Memory B cell (primary cell): Measurements from ENCODE around the gene SGK1.
"Not testable (repeated sequence)": the region's sequence is repeated elsewhere in the genome, so short reads cannot be mapped to it uniquely, and the experiment has no call there.

Source experiments
- ATAC-seq: fragments of 150-1000 bp; cut with Tn5 transposase; 2 replicates; pipeline ENCODE4 v1.10.0; 2021; ENCODE audit warnings: low read depth, mild to moderate bottlenecking, moderate library complexity
- DNase-seq, 2 donors: peaks; one replicate each; pipeline ENCODE4 v3.0.0; 2022; ENCODE audit warnings: low spot score in 2 of 2
- H3K27ac Mint-ChIP-seq: one replicate; pipeline ENCODE4 v1.8.0; 2022; ENCODE audit warnings: mild to moderate bottlenecking, moderate library complexity, mixed read lengths
- H3K27me3 Mint-ChIP-seq: one replicate; pipeline ENCODE4 v1.8.0; 2022; ENCODE audit warnings: mixed read lengths
- H3K36me3 Mint-ChIP-seq: one replicate; pipeline ENCODE4 v1.8.0; 2022; ENCODE audit warnings: mild to moderate bottlenecking, mixed read lengths
- H3K4me1 Mint-ChIP-seq: one replicate; pipeline ENCODE4 v1.8.0; 2022; ENCODE audit warnings: mixed read lengths
- H3K4me3 Mint-ChIP-seq: one replicate; pipeline ENCODE4 v1.8.0; 2022; ENCODE audit warnings: mild to moderate bottlenecking, moderate library complexity, mixed read lengths
- H3K9me3 Mint-ChIP-seq: one replicate; pipeline ENCODE4 v1.8.0; 2022; ENCODE audit warnings: mixed read lengths

Gene SGK1

GRCh38 chr6:134319686-134320085 lies 1.8 kb upstream of the SGK1 start:
- H3K4me1 Mint-ChIP-seq: peaks cover 13% of the 10 kb centered on the region
- not testable (repeated sequence) for H3K27me3 Mint-ChIP-seq, H3K36me3 Mint-ChIP-seq, H3K27ac Mint-ChIP-seq, ATAC-seq, DNase-seq, H3K4me3 Mint-ChIP-seq, H3K9me3 Mint-ChIP-seq

GRCh38 chr6:134318974-134319281 lies 1.0 kb upstream of the SGK1 start:
- H3K9me3 Mint-ChIP-seq: peaks cover 7% of the 10 kb centered on the region
- no peak overlapping the region for H3K27ac Mint-ChIP-seq
- H3K4me1 Mint-ChIP-seq: peaks cover 13% of the 10 kb centered on the region
- DNase-seq (no peak), ATAC-seq (no peak)
- no peak overlapping the region for H3K4me3 Mint-ChIP-seq
- peaks cover 8% of the 10 kb centered on the region for H3K27me3 Mint-ChIP-seq
- peaks cover 4% of the 10 kb centered on the region for H3K36me3 Mint-ChIP-seq

GRCh38 chr6:134318236-134318973 lies 493 bp upstream of the SGK1 start:
- Mint-ChIP-seq H3K27me3 (peaks cover 8% of the 10 kb centered on the region), H3K27ac (no peak overlapping the region), H3K9me3 (peaks cover 7% of the 10 kb centered on the region), H3K4me1 (peaks cover 13% of the 10 kb centered on the region), H3K36me3 (peaks cover 4% of the 10 kb centered on the region), H3K4me3 (peak overlapping the region; percentile 90)
- DNase-seq: no peak
- no peak for ATAC-seq

- Mint-ChIP-seq H3K36me3 (peaks cover 4% of the 10 kb centered on the region), H3K9me3 (peaks cover 7% of the 10 kb centered on the region), H3K27ac (no peak overlapping the region), H3K27me3 (peaks cover 8% of the 10 kb centered on the region), H3K4me3 (peak overlapping the region; percentile 90), H3K4me1 (peaks cover 13% of the 10 kb centered on the region)
- no peak for DNase-seq
- ATAC-seq: no peak
These were observed 1.0 kb downstream of the SGK1 start for GRCh38 chr6:134316733-134317431.

- no peak overlapping the region for H3K27ac Mint-ChIP-seq
- no peak for ATAC-seq
- peaks cover 13% of the 10 kb centered on the region for H3K4me1 Mint-ChIP-seq
- DNase-seq: no peak
- no peak overlapping the region for H3K4me3 Mint-ChIP-seq
- H3K36me3 Mint-ChIP-seq: peaks cover 4% of the 10 kb centered on the region
- peaks cover 7% of the 10 kb centered on the region for H3K9me3 Mint-ChIP-seq
- H3K27me3 Mint-ChIP-seq: peaks cover 8% of the 10 kb centered on the region
These were observed 1.9 kb downstream of the SGK1 start for GRCh38 chr6:134315974-134316441.

- no peak overlapping the region for H3K4me3 Mint-ChIP-seq
- H3K4me1 Mint-ChIP-seq: peaks cover 13% of the 10 kb centered on the region
- ATAC-seq (no peak), DNase-seq (no peak)
- peaks cover 8% of the 10 kb centered on the region for H3K27me3 Mint-ChIP-seq
- H3K27ac Mint-ChIP-seq: no peak overlapping the region
- peaks cover 4% of the 10 kb centered on the region for H3K36me3 Mint-ChIP-seq
- H3K9me3 Mint-ChIP-seq: peaks cover 6% of the 10 kb centered on the region
These were observed 2.7 kb downstream of the SGK1 start for GRCh38 chr6:134315189-134315588.

GRCh38 chr6:134314006-134314821 lies 3.7 kb downstream of the SGK1 start:
- H3K27ac Mint-ChIP-seq: no peak overlapping the region
- no peak for DNase-seq

GRCh38 chr6:134312038-134312660 lies 5.8 kb downstream of the SGK1 start:
- H3K27ac Mint-ChIP-seq: no peak overlapping the region
- DNase-seq (no peak), ATAC-seq (no peak)
- no peaks in the 10 kb centered on the region for H3K9me3 Mint-ChIP-seq
- no peaks in the 10 kb centered on the region for H3K36me3 Mint-ChIP-seq
- H3K4me3 Mint-ChIP-seq: no peak overlapping the region
- peaks cover under 1% of the 10 kb centered on the region for H3K4me1 Mint-ChIP-seq
- no peaks in the 10 kb centered on the region for H3K27me3 Mint-ChIP-seq

More at GRCh38 chr6:134314006-134314821, 3.7 kb downstream of the SGK1 start:
- peaks cover 13% of the 10 kb centered on the region for H3K4me1 Mint-ChIP-seq
- no peak overlapping the region for H3K4me3 Mint-ChIP-seq
- no peak for ATAC-seq
- H3K27me3 Mint-ChIP-seq: peaks cover 8% of the 10 kb centered on the region
- H3K9me3 Mint-ChIP-seq: no peaks in the 10 kb centered on the region
- no peaks in the 10 kb centered on the region for H3K36me3 Mint-ChIP-seq

- Mint-ChIP-seq H3K4me3 (no peak overlapping the region), H3K9me3 (no peaks in the 10 kb centered on the region), H3K27ac (no peak overlapping the region), H3K36me3 (no peaks in the 10 kb centered on the region), H3K27me3 (no peaks in the 10 kb centered on the region), H3K4me1 (no peaks in the 10 kb centered on the region)
- DNase-seq: no peak
- no peak for ATAC-seq
These were observed 7.1 kb downstream of the SGK1 start for GRCh38 chr6:134310817-134311216.

GRCh38 chr6:134309983-134310605 lies 7.8 kb downstream of the SGK1 start:
- no peak overlapping the region for H3K4me3 Mint-ChIP-seq
- ATAC-seq (no peak), DNase-seq (no peak)
- H3K4me1 Mint-ChIP-seq: no peaks in the 10 kb centered on the region
- no peaks in the 10 kb centered on the region for H3K9me3 Mint-ChIP-seq
- no peaks in the 10 kb centered on the region for H3K27me3 Mint-ChIP-seq
- H3K36me3 Mint-ChIP-seq: no peaks in the 10 kb centered on the region
- no peak overlapping the region for H3K27ac Mint-ChIP-seq

- H3K27ac Mint-ChIP-seq: no peak overlapping the region
- no peaks in the 10 kb centered on the region for H3K36me3 Mint-ChIP-seq
- DNase-seq (no peak), ATAC-seq (no peak)
- H3K9me3 Mint-ChIP-seq: no peaks in the 10 kb centered on the region
- no peaks in the 10 kb centered on the region for H3K4me1 Mint-ChIP-seq
- H3K27me3 Mint-ChIP-seq: no peaks in the 10 kb centered on the region
- no peak overlapping the region for H3K4me3 Mint-ChIP-seq
These were observed 8.7 kb downstream of the SGK1 start for GRCh38 chr6:134309227-134309626.

GRCh38 chr6:134308800-134309199 lies 9.1 kb downstream of the SGK1 start:
- H3K4me1 Mint-ChIP-seq: no peaks in the 10 kb centered on the region
- H3K36me3 Mint-ChIP-seq: no peaks in the 10 kb centered on the region
- DNase-seq (no peak), ATAC-seq (no peak)
- H3K9me3 Mint-ChIP-seq: no peaks in the 10 kb centered on the region
- H3K27ac Mint-ChIP-seq: no peak overlapping the region
- no peak overlapping the region for H3K4me3 Mint-ChIP-seq
- H3K27me3 Mint-ChIP-seq: no peaks in the 10 kb centered on the region

- H3K4me3 Mint-ChIP-seq: no peak overlapping the region
- ATAC-seq: no peak
- no peaks in the 10 kb centered on the region for H3K9me3 Mint-ChIP-seq
- H3K27me3 Mint-ChIP-seq: no peaks in the 10 kb centered on the region
- no peak for DNase-seq
- no peaks in the 10 kb centered on the region for H3K4me1 Mint-ChIP-seq
- no peaks in the 10 kb centered on the region for H3K36me3 Mint-ChIP-seq
- no peak overlapping the region for H3K27ac Mint-ChIP-seq
These were observed 10.0 kb downstream of the SGK1 start for GRCh38 chr6:134307870-134308269.
